Measurements from ENCODE around the gene COP1.

DNA sequence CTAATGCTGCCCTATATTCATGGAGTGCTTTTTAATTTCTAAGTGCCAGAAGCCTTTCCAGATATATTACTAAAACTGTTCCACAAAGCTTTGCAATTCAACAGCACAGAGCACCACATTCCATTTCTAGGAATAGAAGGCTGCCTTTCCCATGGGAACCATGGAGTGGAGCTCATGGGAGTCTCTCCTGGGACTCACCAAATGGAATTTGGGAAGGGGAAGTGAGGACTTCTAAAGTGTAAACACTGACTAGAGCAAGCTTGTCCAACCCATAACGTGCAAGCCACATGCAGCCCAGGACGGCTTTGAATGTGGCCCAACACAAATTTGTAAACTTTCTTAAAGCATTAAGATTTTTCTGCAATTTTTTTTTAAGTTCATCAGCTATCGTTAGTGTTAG, 273.3 kb downstream of the COP1 start:
- TF ChIP-seq, protein P1, sequence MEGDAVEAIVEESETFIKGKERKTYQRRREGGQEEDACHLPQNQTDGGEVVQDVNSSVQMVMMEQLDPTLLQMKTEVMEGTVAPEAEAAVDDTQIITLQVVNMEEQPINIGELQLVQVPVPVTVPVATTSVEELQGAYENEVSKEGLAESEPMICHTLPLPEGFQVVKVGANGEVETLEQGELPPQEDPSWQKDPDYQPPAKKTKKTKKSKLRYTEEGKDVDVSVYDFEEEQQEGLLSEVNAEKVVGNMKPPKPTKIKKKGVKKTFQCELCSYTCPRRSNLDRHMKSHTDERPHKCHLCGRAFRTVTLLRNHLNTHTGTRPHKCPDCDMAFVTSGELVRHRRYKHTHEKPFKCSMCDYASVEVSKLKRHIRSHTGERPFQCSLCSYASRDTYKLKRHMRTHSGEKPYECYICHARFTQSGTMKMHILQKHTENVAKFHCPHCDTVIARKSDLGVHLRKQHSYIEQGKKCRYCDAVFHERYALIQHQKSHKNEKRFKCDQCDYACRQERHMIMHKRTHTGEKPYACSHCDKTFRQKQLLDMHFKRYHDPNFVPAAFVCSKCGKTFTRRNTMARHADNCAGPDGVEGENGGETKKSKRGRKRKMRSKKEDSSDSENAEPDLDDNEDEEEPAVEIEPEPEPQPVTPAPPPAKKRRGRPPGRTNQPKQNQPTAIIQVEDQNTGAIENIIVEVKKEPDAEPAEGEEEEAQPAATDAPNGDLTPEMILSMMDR (IDR thresholded peaks at IDR 0.05), result no peak
- no peak for TF ChIP-seq POLR2A (IDR thresholded peaks at IDR 0.05)

All from esophagus squamous epithelium (tissue), 4 donors.